NCI-H69 (cell line): Measurements from ENCODE around the gene GUCY2F.

Experiments
- DNase-seq: peaks from one replicate; lab custom pipeline; 2025; lab: John Stamatoyannopoulos, UW

The GUCY2F gene

GRCh38 chrX:109393859-109394258 lies 88.0 kb downstream of the GUCY2F start:
- peak; percentile 3 for DNase-seq

DNA sequence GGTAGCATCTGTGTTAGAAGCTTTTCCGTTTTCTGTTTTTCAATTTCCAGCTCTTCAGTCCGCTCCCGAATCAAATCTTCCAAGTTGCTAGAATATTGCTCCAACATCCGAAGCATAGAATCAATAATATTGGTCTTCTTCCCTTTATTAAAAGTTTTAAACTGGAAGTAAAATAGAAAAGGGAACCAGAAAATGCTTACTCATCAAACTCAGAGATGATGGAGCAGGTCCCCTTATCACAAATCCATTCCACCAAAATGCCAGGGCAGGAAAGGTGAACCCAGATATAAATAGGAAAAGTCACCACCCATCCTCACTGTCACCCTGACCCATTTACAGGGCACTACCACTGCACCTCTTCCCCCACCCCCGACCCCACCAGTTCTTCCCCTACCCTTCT lies 89.0 kb downstream of the GUCY2F start:
- no peak for DNase-seq

DNA sequence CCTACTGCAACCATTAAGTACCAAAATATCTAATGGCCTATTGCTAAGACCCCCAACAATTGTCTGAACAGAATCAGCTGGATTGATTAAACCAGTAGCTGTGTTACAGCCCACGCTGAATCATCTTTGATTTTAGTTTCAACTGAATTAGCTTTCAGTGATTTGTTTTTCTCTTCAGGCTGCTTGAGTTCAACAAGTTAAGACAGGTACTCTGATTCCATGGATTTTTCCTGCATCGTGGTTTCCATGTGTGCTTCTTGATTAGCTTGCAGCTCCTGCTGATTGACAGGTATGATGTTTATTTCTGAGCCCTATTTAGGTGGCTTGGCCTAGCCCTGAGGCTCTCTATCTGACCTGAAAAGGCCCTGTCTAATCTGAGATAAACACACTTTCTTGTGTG lies 91.3 kb downstream of the GUCY2F start:
- DNase-seq = no peak

- no peak for DNase-seq
Measured at GRCh38 chrX:109389917-109390316, 92.0 kb downstream of the GUCY2F start.

- DNase-seq = peak; percentile 1
Measured at GRCh38 chrX:109384699-109385098, 97.2 kb downstream of the GUCY2F start.

DNA sequence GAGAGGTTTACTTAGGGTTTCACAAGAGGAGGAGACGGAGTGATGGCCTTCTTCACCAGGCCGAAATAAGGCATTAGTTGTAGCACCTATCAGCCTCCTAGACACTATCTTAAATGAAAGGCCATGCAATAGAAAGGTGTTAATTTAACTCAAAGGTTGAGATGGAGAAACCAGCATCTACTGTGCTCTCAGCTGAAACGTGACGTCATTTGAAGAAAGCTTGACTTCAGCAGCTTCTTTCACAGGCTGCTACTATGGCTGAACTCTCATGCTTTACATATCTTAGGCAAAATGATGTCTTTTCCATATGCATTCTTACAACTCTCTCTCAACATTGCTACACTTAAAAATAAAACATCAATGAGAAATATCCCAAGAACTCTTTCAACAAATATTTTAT lies 99.6 kb downstream of the GUCY2F start:
- DNase-seq = no peak

DNA sequence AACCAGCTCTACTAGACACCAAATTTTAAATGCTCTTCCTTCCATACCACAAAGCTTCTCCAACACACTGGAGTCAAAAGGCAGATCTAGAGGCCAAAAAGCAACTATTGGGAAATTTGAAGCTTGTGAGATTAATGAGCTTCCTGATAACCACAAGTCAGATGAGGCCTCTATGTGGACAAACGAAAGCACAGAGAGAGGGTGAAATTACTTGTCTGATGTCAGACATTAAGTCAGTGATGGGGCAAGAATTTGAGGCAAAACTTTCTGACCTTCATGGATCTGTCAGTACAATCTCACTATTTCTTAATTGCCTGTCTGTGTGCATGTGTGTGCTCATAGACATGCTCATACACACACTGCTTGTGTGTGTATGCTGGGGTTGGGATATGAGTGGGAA lies 103.6 kb downstream of the GUCY2F start:
- DNase-seq = no peak

DNA sequence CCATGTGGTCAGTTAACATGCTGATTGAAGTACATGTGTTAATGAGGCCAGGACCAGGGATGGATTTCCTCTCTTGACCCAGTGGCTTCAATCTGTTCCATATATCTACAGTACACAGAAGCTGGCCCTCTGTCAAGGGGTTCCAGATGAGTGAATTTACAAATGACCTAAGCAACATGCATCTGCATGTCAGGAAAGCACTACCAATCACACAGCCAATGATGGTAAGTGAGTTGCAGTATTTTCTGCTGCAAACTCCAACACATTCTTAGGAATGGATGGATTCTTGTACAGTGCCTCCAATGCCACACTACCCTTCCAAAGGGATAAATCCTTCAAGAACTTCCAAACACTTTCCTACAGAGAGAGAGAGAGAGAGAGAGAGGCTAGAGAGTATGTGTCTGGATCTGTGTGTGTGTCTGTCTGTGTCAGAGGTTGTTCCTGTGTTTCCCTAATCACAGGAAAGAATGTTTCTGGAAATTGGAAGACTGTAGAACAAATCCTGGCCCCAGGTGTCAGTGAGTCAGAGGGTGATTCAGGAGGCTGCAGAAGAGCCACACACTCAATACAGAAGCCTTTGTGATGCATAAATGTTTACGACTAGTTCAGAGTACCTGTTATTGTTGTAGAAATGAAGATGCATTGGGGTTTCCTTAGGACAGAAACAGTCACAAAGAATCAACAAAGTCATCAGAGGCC lies 107.5 kb downstream of the GUCY2F start:
- DNase-seq = no peak

GRCh38 chrX:109373468-109373867 lies 108.4 kb downstream of the GUCY2F start:
- DNase-seq = no peak

DNA sequence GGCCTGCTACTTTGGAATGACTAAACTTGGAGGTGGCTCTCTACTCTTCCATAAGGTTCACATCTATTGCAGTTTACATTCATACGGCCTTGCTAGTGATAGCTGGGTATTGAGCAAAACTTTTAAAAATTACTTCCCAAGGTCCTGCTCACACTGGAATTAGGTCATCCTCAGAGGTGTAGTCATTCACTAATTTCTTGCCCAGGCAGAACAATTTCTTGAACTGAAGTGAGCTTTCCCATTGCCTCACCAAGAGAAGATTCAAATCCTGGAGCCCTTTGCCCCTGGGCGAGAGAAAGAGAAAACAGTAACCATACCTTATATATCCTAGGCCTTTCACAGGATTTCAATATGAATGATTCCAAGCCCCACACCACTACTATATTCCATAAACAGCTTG lies 109.2 kb downstream of the GUCY2F start:
- DNase-seq = no peak

GRCh38 chrX:109372291-109372690 lies 109.6 kb downstream of the GUCY2F start:
- no peak for DNase-seq

GRCh38 chrX:109362101-109362500 lies 119.8 kb downstream of the GUCY2F start:
- DNase-seq = no peak

DNA sequence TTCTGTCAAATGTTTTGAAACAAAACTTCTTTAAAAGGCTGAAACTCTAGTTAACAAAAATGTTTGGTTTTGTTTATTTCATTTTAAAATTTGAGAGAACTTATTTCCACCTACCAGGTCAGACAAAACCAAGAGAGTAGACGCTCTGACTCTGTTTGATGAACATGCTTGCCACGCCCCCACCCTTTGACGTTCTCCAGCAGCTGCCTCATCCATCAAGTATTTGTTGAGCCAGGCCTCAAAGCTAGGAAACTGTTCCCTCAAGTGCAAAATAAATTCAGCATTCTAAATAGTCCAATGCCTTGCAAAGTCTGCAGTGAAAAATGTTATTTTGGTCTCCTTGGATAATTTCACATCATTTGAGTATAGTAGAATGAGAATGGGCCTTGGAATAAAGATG lies 121.6 kb downstream of the GUCY2F start:
- no peak for DNase-seq

GRCh38 chrX:109357706-109358105 lies 124.2 kb downstream of the GUCY2F start:
- DNase-seq = no peak

DNA sequence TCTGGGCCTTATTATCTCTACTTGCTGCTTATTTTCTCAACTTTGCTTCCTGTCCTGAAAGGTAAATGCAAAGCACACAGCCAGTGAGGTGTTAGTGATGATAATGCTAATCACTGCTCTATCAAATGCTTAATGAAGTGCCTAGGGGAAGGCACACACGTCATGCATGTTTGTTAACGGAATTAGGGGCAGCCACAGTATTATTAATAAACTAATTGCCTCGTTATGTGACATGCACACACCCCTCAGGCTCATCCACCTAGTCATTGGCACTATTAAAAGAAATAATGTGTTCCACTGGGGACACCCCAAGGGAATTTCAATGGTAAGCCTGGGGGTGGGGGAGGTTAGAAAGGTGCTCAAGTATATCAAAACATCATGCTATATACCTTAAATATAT lies 125.2 kb downstream of the GUCY2F start:
- DNase-seq = no peak

GRCh38 chrX:109352066-109352588 lies 129.8 kb downstream of the GUCY2F start:
- no peak for DNase-seq

DNA sequence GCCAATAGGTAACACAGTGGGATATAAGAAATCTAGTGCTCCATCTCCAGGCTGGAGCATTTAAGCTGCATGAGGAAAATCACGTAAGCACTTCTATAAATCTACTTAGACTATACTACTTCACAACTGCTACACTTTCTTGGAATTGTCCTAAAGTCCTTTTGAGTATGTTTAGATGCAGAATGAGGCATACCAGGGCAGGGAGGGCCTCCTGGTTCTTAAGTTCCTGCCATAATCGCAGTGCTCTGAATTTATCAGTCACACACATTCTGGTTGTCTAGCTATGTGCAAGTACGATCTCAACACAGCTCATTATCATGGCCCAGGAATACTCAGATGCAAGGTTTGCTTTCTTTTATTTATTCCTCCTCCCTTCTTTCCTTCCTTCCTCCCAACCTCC lies 130.3 kb downstream of the GUCY2F start:
- no peak for DNase-seq

GRCh38 chrX:109350551-109350950 lies 131.3 kb downstream of the GUCY2F start:
- DNase-seq = no peak

- DNase-seq = no peak
Measured at GRCh38 chrX:109350051-109350450, 131.8 kb downstream of the GUCY2F start.

GRCh38 chrX:109347632-109348031 lies 134.3 kb downstream of the GUCY2F start:
- no peak for DNase-seq

DNA sequence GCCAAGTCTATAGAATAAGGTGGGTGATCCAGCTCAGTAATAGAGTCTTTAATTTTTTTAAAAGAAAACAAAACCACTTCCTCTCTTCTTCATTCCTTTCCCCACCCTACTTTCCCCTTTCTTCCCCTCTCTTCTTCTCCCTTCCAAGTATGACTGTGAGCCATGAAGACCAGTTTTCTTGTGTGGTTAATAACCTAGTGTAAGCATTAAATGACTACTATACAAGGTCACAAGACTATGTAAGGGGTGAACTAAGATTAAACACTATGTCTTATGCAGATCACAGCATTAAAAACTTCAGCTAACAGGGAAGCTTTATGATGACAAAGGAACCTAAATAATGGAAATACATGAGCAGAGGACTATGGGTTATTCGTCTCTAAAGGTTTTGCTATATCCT lies 135.4 kb downstream of the GUCY2F start:
- DNase-seq = no peak

GRCh38 chrX:109345856-109346255 lies 136.0 kb downstream of the GUCY2F start:
- DNase-seq = no peak

GRCh38 chrX:109344678-109345077 lies 137.2 kb downstream of the GUCY2F start:
- no peak for DNase-seq

- no peak for DNase-seq
Measured at GRCh38 chrX:109344101-109344500, 137.8 kb downstream of the GUCY2F start.
